ENCODE measurements around the gene ESR1. TPM values are rescaled to one million over a fixed set of nuclear protein-coding genes. Genes with fewer than 3 reads are reported as not detected.

ESR1 gene
- polyA plus RNA-seq, 1 of the 3 experiments (the other 2 are of a cell fraction) = under 0.01 TPM

- POLR2A ChIA-PET = no interaction called here
- Histone ChIP-seq H3K4me3 (ENCODE audit: low read depth in 2 of 2, low read length in 1 of 2) (no peak overlapping the region), H3K4me1 (ENCODE audit: control insufficient read depth in 1 of 2, insufficient read depth in 2 of 2, low read depth in 1 of 2, low read length in 1 of 2) (no peaks in the 10 kb centered on the region), H3K36me3 (replicated peaks in 1 of 2; ENCODE audit: control insufficient read depth in 1 of 2, insufficient read depth in 2 of 2, low read length in 1 of 2) (no peaks in the 10 kb centered on the region), H3K9me2 (no peaks in the 10 kb centered on the region), H4K20me1 (ENCODE audit: insufficient read depth) (no peaks in the 10 kb centered on the region), H3K79me2 (ENCODE audit: insufficient read depth) (no peaks in the 10 kb centered on the region), H3K9ac (no peak overlapping the region), H2AFZ (ENCODE audit: low read depth) (no peak overlapping the region), H3K27me3 (ENCODE audit: insufficient read depth) (no peaks in the 10 kb centered on the region), H3F3A (replicated peaks; ENCODE audit: insufficient read depth) (no peaks in the 10 kb centered on the region), H3K9me3 (no peaks in the 10 kb centered on the region), H3K27ac (ENCODE audit: low read depth in 2 of 2, low read length in 1 of 2) (no peak overlapping the region), H3K4me2 (no peak overlapping the region)
- TF ChIP-seq POLR2AphosphoS5 (IDR thresholded peaks at IDR 0.05; ENCODE audit: low read depth, low read length) = no peak
- no peak for TF ChIP-seq RCOR1 (IDR thresholded peaks at IDR 0.05; ENCODE audit: low read length)
- TF ChIP-seq REST (IDR thresholded peaks at IDR 0.05; ENCODE audit: low read depth, low read length) = no peak
- TF ChIP-seq PBX3 (IDR thresholded peaks at IDR 0.05) = no peak
- no peak for TF ChIP-seq USF2 (IDR thresholded peaks at IDR 0.05; ENCODE audit: borderline replicate concordance, low read depth, low read length)
- TF ChIP-seq NFIC (IDR thresholded peaks at IDR 0.05; ENCODE audit: borderline replicate concordance) = no peak
- no peak for TF ChIP-seq MEF2A (IDR thresholded peaks at IDR 0.05; ENCODE audit: borderline replicate concordance, low read depth)
- no peak for TF ChIP-seq FOXJ3 (CRISPR knock-in tag; IDR thresholded peaks at IDR 0.05)
- TF ChIP-seq TCF12 (IDR thresholded peaks at IDR 0.05) = no peak
- no peak for TF ChIP-seq SMC3 (IDR thresholded peaks at IDR 0.05; ENCODE audit: low read depth, low read length)
- no peak for TF ChIP-seq USF1 (IDR thresholded peaks at IDR 0.05; ENCODE audit: borderline replicate concordance, low read depth)
- no peak for TF ChIP-seq ELF1 (IDR thresholded peaks at IDR 0.05)
- no peak for TF ChIP-seq SIN3A (IDR thresholded peaks at IDR 0.05; ENCODE audit: borderline replicate concordance, low read depth, low read length)
- TF ChIP-seq ZBTB33 (IDR thresholded peaks at IDR 0.05; ENCODE audit: borderline replicate concordance, low read depth) = no peak
- no peak for TF ChIP-seq FOXM1 (IDR thresholded peaks at IDR 0.05; ENCODE audit: low read depth)
- TF ChIP-seq TAF1 (IDR thresholded peaks at IDR 0.05; ENCODE audit: borderline replicate concordance, low read depth, low read length) = no peak
- WGBS (ENCODE audit: low lambda C conversion rate) = 21% methylated on average over 4 of the region's 4 CpGs
- CTCF ChIA-PET = no interaction called here
- no peak for DNase-seq
Measured at GRCh38 chr6:151905854-151906253, 98.4 kb downstream of the ESR1 start.

Measured in SK-N-SH (cell line).